Mucosa of descending colon (tissue), 3 donors: ENCODE results near the gene CASR. TPM values are rescaled to one million over a fixed set of nuclear protein-coding genes. Genes with fewer than 3 reads are reported as not detected.
A peak's percentile ranks its signal among the peaks of the same experiment; 100 is the strongest.

Experiments used
- ATAC-seq: fragments of 200-7000 bp; cut with Tn5 transposase; one replicate; pipeline ENCODE4 v1.9.1; 2020; ENCODE audit warnings: mild to moderate bottlenecking, moderate library complexity
- DNase-seq, 3 donors: peaks; one replicate each; pipeline ENCODE4 v3.0.0-alpha.2; 2020
- H3K36me3 ChIP-seq: fragments of 200-600 bp; one replicate; pipeline ENCODE4 v1.8.0; 2021; ENCODE audit warnings: low read depth, mild to moderate bottlenecking
- H3K4me1 ChIP-seq: fragments of 200-600 bp; one replicate; pipeline ENCODE4 v1.8.0; 2021; ENCODE audit warnings: low read depth, mild to moderate bottlenecking
- H3K4me3 ChIP-seq: fragments of 200-600 bp; one replicate; pipeline ENCODE4 v1.8.0; 2021; ENCODE audit warnings: mild to moderate bottlenecking
- H3K9me3 ChIP-seq: fragments of 200-600 bp; one replicate; pipeline ENCODE4 v1.8.0; 2021; ENCODE audit warnings: mild to moderate bottlenecking
- CTCF ChIP-seq: fragments of 200-600 bp; IDR thresholded peaks from one replicate; pipeline ENCODE4 v1.8.0; 2022; ENCODE audit warnings: antibody characterized with exemption, mild to moderate bottlenecking
- intact Hi-C, 2 donors: fragments of 100-400 bp; cut with DNase I in 1 of 2; cut with micrococcal nuclease in 1 of 2; formaldehyde crosslinking; loops; one replicate each; pipeline versions ENCODE4 v1.11.0 to v1.11.1; 2022; cut with DNase I, micrococcal nuclease
- total RNA-seq, 3 donors: library from RNA; stranded (reverse); fragmentation: NEBNext Ultra II Directional in 2 of 3; extraction: Animal tissue kit (Norgen Biotek cat#: 25700) in 2 of 3; gene quantifications; one replicate each; pipeline versions ENCODE4 v1.2.1 to v1.2.4, GENCODE V29; 2021 to 2023
- donor health status: DM: no; HTN: no; CAD: no; lungs with moderate emphysema.
- donor health status: DM: no; HTN: no; CAD: no.
- donor health status: DM: no; HTN: yes; CAD: no.

The CASR gene
- total RNA-seq, 3 donors from 2014 or later = 0.32 to 1.2 (median 0.36) TPM

GRCh38 chr3:122253581-122253980 is 70.1 kb downstream of the CASR start:
- no peaks in the 10 kb centered on the region for H3K36me3 ChIP-seq
- no peaks in the 10 kb centered on the region for H3K9me3 ChIP-seq
- ATAC-seq (no peak), DNase-seq (no peak)
- intact Hi-C loops = loop anchor here in 1 of 2 donors (5.0 kb wide), 1 partner anchor 151 kb away; no protein-coding TSS in a partner anchor
- no peak overlapping the region for H3K4me3 ChIP-seq
- TF ChIP-seq CTCF = no peak
- H3K4me1 ChIP-seq = no peaks in the 10 kb centered on the region

GRCh38 chr3:122255757-122256439 is 72.4 kb downstream of the CASR start:
- TF ChIP-seq CTCF = no peak
- peak; percentile 33 for ATAC-seq
- Histone ChIP-seq H3K4me1 (no peaks in the 10 kb centered on the region), H3K36me3 (no peaks in the 10 kb centered on the region), H3K4me3 (no peak overlapping the region), H3K9me3 (no peaks in the 10 kb centered on the region)
- intact Hi-C loops = no loop called here
- DNase-seq = no peak

- Histone ChIP-seq H3K4me1 (no peaks in the 10 kb centered on the region), H3K36me3 (no peaks in the 10 kb centered on the region), H3K4me3 (no peak overlapping the region), H3K9me3 (no peaks in the 10 kb centered on the region)
- intact Hi-C loops = no loop called here
- DNase-seq = no peak
- no peak for ATAC-seq
- TF ChIP-seq CTCF = no peak
Observed at GRCh38 chr3:122257644-122258364, 74.3 kb downstream of the CASR start.

- H3K9me3 ChIP-seq = no peaks in the 10 kb centered on the region
- H3K4me3 ChIP-seq = no peak overlapping the region
- peak; percentile 63 to 76 (median 73) for DNase-seq
- H3K36me3 ChIP-seq = no peaks in the 10 kb centered on the region
- TF ChIP-seq CTCF = no peak
- no peaks in the 10 kb centered on the region for H3K4me1 ChIP-seq
- intact Hi-C loops = no loop called here
- peak; percentile 92 for ATAC-seq
Observed at GRCh38 chr3:122258757-122259371, 75.4 kb downstream of the CASR start.

GRCh38 chr3:122260206-122260605 is 76.7 kb downstream of the CASR start:
- ATAC-seq = no peak
- H3K4me1 ChIP-seq = no peaks in the 10 kb centered on the region
- no peak for DNase-seq
- intact Hi-C loops = no loop called here
- H3K9me3 ChIP-seq = no peaks in the 10 kb centered on the region
- no peak overlapping the region for H3K4me3 ChIP-seq
- no peaks in the 10 kb centered on the region for H3K36me3 ChIP-seq
- TF ChIP-seq CTCF = no peak
